Gastroesophageal sphincter (tissue), 3 donors: ENCODE data around the gene NEDD9.

Experiments
- CTCF ChIP-seq, 4 experiments: fragments of 200-600 bp in 2 of 4; fragments of 450-650 bp in 2 of 4; sonication (generic) in 1 of 4; IDR thresholded peaks; one replicate each; pipeline ENCODE4 v1.5.1; 2017 to 2019; ENCODE audit warnings: antibody characterized with exemption in 4 of 4, mild to moderate bottlenecking in 2 of 4, moderate library complexity in 2 of 4
- EP300 ChIP-seq: sonication (generic); formaldehyde crosslinking; IDR thresholded peaks from one replicate; pipeline ENCODE4 v1.6.1; 2017; ENCODE audit warnings: antibody characterized with exemption, mild to moderate bottlenecking
- POLR2A ChIP-seq, 2 donors: fragments of 450-650 bp; IDR thresholded peaks; one replicate each; pipeline ENCODE4 v1.6.1; 2017; ENCODE audit warnings: antibody characterized with exemption in 2 of 2, mild to moderate bottlenecking in 2 of 2, moderate library complexity in 1 of 2
- POLR2AphosphoS5 ChIP-seq: sonication (generic); formaldehyde crosslinking; IDR thresholded peaks from one replicate; pipeline ENCODE4 v1.6.1; 2017; ENCODE audit warnings: antibody characterized with exemption

GRCh38 chr6:11276911-11277274 lies 44.4 kb upstream of the NEDD9 start:
- TF ChIP-seq CTCF (IDR thresholded peaks at IDR 0.05), result no peak
- no peak for TF ChIP-seq POLR2A (IDR thresholded peaks at IDR 0.05)
- no peak for TF ChIP-seq EP300
- no peak for TF ChIP-seq POLR2AphosphoS5
